AG09309 (cell line): ENCODE measurements around the gene SATB2.

Source experiments
- DNase-seq: peaks from one replicate; pipeline ENCODE4 v3.0.0-alpha.2; 2010; ENCODE audit warnings: low read depth
- H3K4me3 ChIP-seq: 2 replicates; pipeline ENCODE4 v1.5.1; 2011; ENCODE audit warnings: mild to moderate bottlenecking, low read depth, low read length, moderate library complexity; ENCODE audit not compliant: control insufficient read depth
- CTCF ChIP-seq: IDR thresholded peaks from 2 replicates; pipeline ENCODE4 v1.5.1; 2011; ENCODE audit warnings: mild to moderate bottlenecking, low read depth, low read length, inconsistent platforms; ENCODE audit not compliant: insufficient read depth, control insufficient read depth; ENCODE audit errors: missing control alignments

SATB2 gene

GRCh38 chr2:199458009-199458805, 468 bp upstream of the SATB2 start:
- TF ChIP-seq CTCF = no peak
- H3K4me3 ChIP-seq = peak overlapping the region; percentile 91
- DNase-seq = no peak

GRCh38 chr2:199456383-199457146, 1.2 kb downstream of the SATB2 start:
- no peak for TF ChIP-seq CTCF
- no peak for DNase-seq
- H3K4me3 ChIP-seq = peak overlapping the region; percentile 91

GRCh38 chr2:199455545-199456382, 2.0 kb downstream of the SATB2 start:
- no peak for DNase-seq
- peak; percentile 9 for TF ChIP-seq CTCF
- H3K4me3 ChIP-seq = peak overlapping the region; percentile 91

GRCh38 chr2:199455210-199455544, 2.6 kb downstream of the SATB2 start:
- DNase-seq = no peak
- no peak for TF ChIP-seq CTCF
- peak overlapping the region; percentile 91 for H3K4me3 ChIP-seq

- TF ChIP-seq CTCF = no peak
- no peak for DNase-seq
- H3K4me3 ChIP-seq = no peak overlapping the region
These were observed 4.8 kb downstream of the SATB2 start for GRCh38 chr2:199452991-199453379.

- no peak overlapping the region for H3K4me3 ChIP-seq
- DNase-seq = no peak
- TF ChIP-seq CTCF = no peak
These were observed 5.3 kb downstream of the SATB2 start for GRCh38 chr2:199452260-199452990.
